HFF-Myc (cell line): ENCODE results near the gene ZPR1.

Source experiments
- DNase-seq: peaks from one replicate; pipeline ENCODE4 v3.0.0-alpha.2; 2011; ENCODE audit warnings: low read depth; ENCODE audit errors: extremely low read depth
- H3K4me3 ChIP-seq: replicated peaks from 2 replicates; pipeline ENCODE4 v1.5.1; 2011; ENCODE audit warnings: low read depth, mild to moderate bottlenecking, control low read depth, low read length
- CTCF ChIP-seq: IDR thresholded peaks from 2 replicates; pipeline ENCODE4 v1.5.1; 2012; ENCODE audit warnings: mild to moderate bottlenecking, low read depth, low read length, control low read depth; ENCODE audit errors: missing control alignments

The ZPR1 gene

GRCh38 chr11:116828632-116829524 is 41.1 kb upstream of the ZPR1 start:
- no peak for TF ChIP-seq CTCF
- no peak overlapping the region for H3K4me3 ChIP-seq
- no peak for DNase-seq

DNA sequence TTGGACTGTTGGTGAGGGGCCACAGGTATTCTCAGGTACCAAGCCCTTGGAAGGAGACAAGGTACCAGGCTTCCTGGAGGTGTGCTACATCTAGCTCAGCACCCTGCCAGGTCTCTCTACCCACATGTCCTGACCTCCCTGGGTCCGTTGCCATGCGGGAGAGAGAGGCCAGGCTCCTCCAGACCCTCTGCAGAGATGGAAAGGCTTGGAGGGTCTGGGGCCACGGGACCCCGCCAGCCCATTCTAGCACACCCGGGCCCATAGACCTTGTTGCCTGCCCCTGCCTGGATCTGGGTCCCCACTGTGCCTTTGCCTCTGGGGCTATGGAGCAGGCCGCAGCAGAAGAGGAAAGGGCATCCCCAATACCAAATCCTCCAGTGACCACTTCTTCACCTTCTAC is 39.6 kb upstream of the ZPR1 start:
- TF ChIP-seq CTCF, result no peak
- no peak overlapping the region for H3K4me3 ChIP-seq

DNA sequence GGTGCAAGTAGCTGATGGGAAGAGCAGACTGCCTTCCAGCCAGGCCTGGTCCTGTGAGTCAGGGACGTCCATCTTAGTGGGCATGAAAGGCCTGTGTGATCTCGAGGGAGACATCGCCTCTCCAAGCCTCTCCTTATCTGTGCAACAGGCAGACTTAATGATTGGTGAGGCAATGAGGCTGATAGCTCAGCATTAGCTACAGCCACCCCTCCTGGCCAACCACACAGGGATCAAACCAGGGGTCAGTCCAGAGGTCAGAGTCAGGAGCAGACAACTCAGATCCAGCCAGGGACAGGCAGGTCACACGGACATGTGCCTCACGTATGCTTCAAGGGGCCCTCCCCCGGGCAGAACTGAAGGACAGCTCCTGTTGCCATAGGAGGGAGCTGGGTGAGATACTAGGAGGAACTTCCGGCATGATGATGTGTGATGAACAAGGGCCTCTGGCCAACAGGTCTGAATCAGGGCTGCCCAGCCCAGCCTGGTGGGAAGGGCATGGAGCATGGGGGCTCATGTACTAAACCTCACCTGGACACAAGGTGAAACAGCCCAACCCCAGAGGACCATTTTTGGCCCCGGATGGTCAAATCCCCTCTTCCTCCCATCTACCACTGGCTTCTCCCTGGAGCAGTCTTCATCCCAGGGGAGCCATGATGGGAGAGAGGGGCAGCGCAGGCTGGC is 39.1 kb upstream of the ZPR1 start:
- DNase-seq, result no peak
- TF ChIP-seq CTCF, result no peak

More for the DNA sequence above, 39.6 kb upstream of the ZPR1 start:
- DNase-seq, result no peak

DNA sequence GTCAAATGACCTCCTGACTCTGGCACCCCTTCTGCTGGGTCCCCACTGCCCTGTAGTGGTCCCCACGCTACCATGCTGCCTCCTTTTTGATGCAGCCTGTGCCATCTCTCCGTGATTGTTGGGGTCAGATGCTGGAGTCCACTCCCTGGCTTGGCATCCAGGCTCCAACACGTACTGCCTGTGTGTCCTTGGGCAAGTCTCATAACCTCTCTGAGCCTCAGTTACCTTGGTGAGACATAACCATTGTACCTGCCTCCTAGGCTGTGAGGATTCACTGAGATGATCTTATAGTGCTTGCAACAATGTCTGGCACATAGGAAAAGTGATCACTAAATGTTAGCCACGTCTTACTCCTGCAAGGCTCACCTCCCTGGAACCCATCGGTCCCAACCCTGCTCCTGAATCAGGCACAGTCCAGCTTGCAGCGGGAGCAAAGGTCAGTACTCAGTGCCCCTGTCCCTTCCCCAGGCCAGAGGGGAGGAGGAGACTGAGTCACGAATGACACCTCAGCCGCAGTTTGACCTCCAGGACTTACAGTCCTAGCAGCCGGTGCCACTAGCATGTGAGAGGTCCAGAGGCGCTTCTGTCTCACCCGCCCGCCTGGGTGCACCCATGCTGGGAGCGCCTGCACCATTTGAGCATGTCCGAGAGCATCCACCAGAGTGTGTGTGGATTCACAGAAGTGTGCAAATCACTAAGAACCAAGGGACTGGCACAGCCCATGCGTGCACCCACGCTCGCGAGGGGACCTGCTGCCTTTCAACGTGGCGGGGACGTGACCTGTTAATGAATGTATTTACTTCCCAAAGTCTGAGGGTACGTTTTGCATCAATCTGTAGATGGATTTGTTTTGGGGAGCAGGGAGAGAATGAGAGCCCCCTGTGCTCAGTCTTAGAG is 38.3 kb upstream of the ZPR1 start:
- no peak for TF ChIP-seq CTCF
- H3K4me3 ChIP-seq, result no peak overlapping the region
- DNase-seq, result no peak

More for the DNA sequence above, 39.1 kb upstream of the ZPR1 start:
- no peak overlapping the region for H3K4me3 ChIP-seq

- no peak overlapping the region for H3K4me3 ChIP-seq
- TF ChIP-seq CTCF, result no peak
- no peak for DNase-seq
These were observed 37.6 kb upstream of the ZPR1 start for GRCh38 chr11:116825434-116825833.

GRCh38 chr11:116823031-116823843 is 35.4 kb upstream of the ZPR1 start, which contains the start of gene APOA4:
Gene APOA4, minus strand, starts transcription at chr11:116823304. Its CDS starts 113 bp downstream, at chr11:116823191.
- H3K4me3 ChIP-seq, result no peak within 1 kb of the TSS
- no peak for TF ChIP-seq CTCF
- DNase-seq, result no peak
